ENCODE measurements around the gene MRPS27. TPM values are rescaled to one million over a fixed set of nuclear protein-coding genes. Genes with fewer than 3 reads are reported as not detected.

MRPS27 gene
- total RNA-seq, 1 donor from 2014 or later = 28.2 TPM

GRCh38 chr5:72231991-72232703 is 87.9 kb downstream of the MRPS27 start:
- Histone ChIP-seq H3K36me3 (peaks cover 0 to 4% of the 10 kb centered on the region in 2 donors), H3K4me3 (no peak overlapping the region), H3K9me3 (no peaks in the 10 kb centered on the region), H3K27ac (peak overlapping the region in 1 of 2 donors; percentile 10), H3K27me3 (no peaks in the 10 kb centered on the region), H3K4me1 (peaks cover 0 to 23% of the 10 kb centered on the region in 2 donors)
- no peak for DNase-seq (ENCODE audit: low spot score in 2 of 2)
- intact Hi-C loops (cut with DNase I) = no loop called here
- no peak for TF ChIP-seq CTCF (IDR thresholded peaks at IDR 0.05)

- Histone ChIP-seq H3K36me3 (peaks cover 0 to 5% of the 10 kb centered on the region in 2 donors), H3K27ac (no peak overlapping the region), H3K4me3 (no peak overlapping the region), H3K4me1 (peaks cover 0 to 11% of the 10 kb centered on the region in 2 donors), H3K9me3 (no peaks in the 10 kb centered on the region), H3K27me3 (no peaks in the 10 kb centered on the region)
- no peak for TF ChIP-seq CTCF (IDR thresholded peaks at IDR 0.05)
- intact Hi-C loops (cut with DNase I) = no loop called here
- no peak for DNase-seq (ENCODE audit: low spot score in 2 of 2)
Observed at GRCh38 chr5:72228960-72229359, 91.1 kb downstream of the MRPS27 start.

- peaks cover 7 to 15% of the 10 kb centered on the region in 2 donors for H3K36me3 ChIP-seq
Observed at GRCh38 chr5:72226950-72227349, 93.1 kb downstream of the MRPS27 start.

GRCh38 chr5:72225741-72226140 is 94.3 kb downstream of the MRPS27 start:
- Histone ChIP-seq H3K4me1 (no peaks in the 10 kb centered on the region), H3K36me3 (peaks cover 10 to 16% of the 10 kb centered on the region in 2 donors), H3K27ac (no peak overlapping the region), H3K4me3 (no peak overlapping the region), H3K27me3 (no peaks in the 10 kb centered on the region), H3K9me3 (no peaks in the 10 kb centered on the region)
- no peak for TF ChIP-seq CTCF (IDR thresholded peaks at IDR 0.05)
- intact Hi-C loops (cut with DNase I) = no loop called here
- DNase-seq (ENCODE audit: low spot score in 2 of 2) = no peak

More at GRCh38 chr5:72226950-72227349, 93.1 kb downstream of the MRPS27 start:
- TF ChIP-seq CTCF (IDR thresholded peaks at IDR 0.05) = no peak
- no peak for DNase-seq (ENCODE audit: low spot score in 2 of 2)
- Histone ChIP-seq H3K4me1 (no peaks in the 10 kb centered on the region), H3K27me3 (no peaks in the 10 kb centered on the region), H3K9me3 (no peaks in the 10 kb centered on the region), H3K4me3 (no peak overlapping the region), H3K27ac (no peak overlapping the region)
- intact Hi-C loops (cut with DNase I) = no loop called here

GRCh38 chr5:72224946-72225463 is 95.0 kb downstream of the MRPS27 start:
- TF ChIP-seq CTCF (IDR thresholded peaks at IDR 0.05) = no peak
- Histone ChIP-seq H3K9me3 (no peaks in the 10 kb centered on the region), H3K36me3 (peaks cover 17 to 24% of the 10 kb centered on the region in 2 donors), H3K4me1 (no peaks in the 10 kb centered on the region), H3K4me3 (no peak overlapping the region), H3K27me3 (no peaks in the 10 kb centered on the region), H3K27ac (no peak overlapping the region)
- no peak for DNase-seq (ENCODE audit: low spot score in 2 of 2)
- intact Hi-C loops (cut with DNase I) = no loop called here

All from ascending aorta (tissue), 2 donors.